Measurements from ENCODE around the gene ZNF529. TPM values are rescaled to one million over a fixed set of nuclear protein-coding genes. Genes with fewer than 3 reads are reported as not detected.

The ZNF529 gene
- total RNA-seq, 4 donors from 2014 or later = 11.0 to 15.9 (median 13.1) TPM

- Histone ChIP-seq H3K4me1 (peaks cover 0 to 26% (median 7%) of the 10 kb centered on the region in 4 donors), H3K9me3 (peaks cover 0 to 71% (median 19%) of the 10 kb centered on the region in 4 donors), H3K27me3 (no peaks in the 10 kb centered on the region), H3K27ac (peak overlapping the region; percentile 86 to 92 (median 90)), H3K4me3 (peak overlapping the region; percentile 53 to 83 (median 74)), H3K36me3 (peaks cover 0 to 62% (median 11%) of the 10 kb centered on the region in 3 donors)
- WGBS, 2 donors = 1 to 2% methylated on average over 13 of the region's 13 CpGs
- TF ChIP-seq POLR2A (IDR thresholded peaks at IDR 0.05) = no peak
- no peak for TF ChIP-seq CTCF (IDR thresholded peaks at IDR 0.05)
- TF ChIP-seq EP300 (IDR thresholded peaks at IDR 0.05) = no peak
- DNase-seq (ENCODE audit: low spot score in 2 of 2) = no peak
Observed at GRCh38 chr19:36527873-36528193, 45.3 kb downstream of the ZNF529 start.

- Histone ChIP-seq H3K36me3 (peaks cover 0 to 62% (median 8%) of the 10 kb centered on the region in 3 donors), H3K9me3 (peaks cover 0 to 71% (median 19%) of the 10 kb centered on the region in 4 donors), H3K27ac (peak overlapping the region in 3 of 4 donors; percentile 89 to 92 (median 90)), H3K4me3 (peak overlapping the region; percentile 53 to 83 (median 74)), H3K27me3 (no peaks in the 10 kb centered on the region), H3K4me1 (peaks cover 0 to 26% (median 7%) of the 10 kb centered on the region in 4 donors)
- no peak for DNase-seq (ENCODE audit: low spot score in 2 of 2)
- TF ChIP-seq EP300 (IDR thresholded peaks at IDR 0.05) (no peak), CTCF (IDR thresholded peaks at IDR 0.05) (no peak)
- WGBS, 2 donors = 5 to 7% methylated on average over 5 of the region's 5 CpGs
Observed at GRCh38 chr19:36527341-36527740, 45.8 kb downstream of the ZNF529 start.

- peaks cover 0 to 72% (median 24%) of the 10 kb centered on the region in 4 donors for H3K9me3 ChIP-seq
- WGBS, 2 donors = 65 to 71% methylated on average over 5 of the region's 5 CpGs
- no peaks in the 10 kb centered on the region for H3K27me3 ChIP-seq
- peaks cover 0 to 62% (median 8%) of the 10 kb centered on the region in 3 donors for H3K36me3 ChIP-seq
- H3K27ac ChIP-seq = no peak overlapping the region
- no peak for DNase-seq (ENCODE audit: low spot score in 2 of 2)
- peaks cover 0 to 26% (median 7%) of the 10 kb centered on the region in 4 donors for H3K4me1 ChIP-seq
- no peak overlapping the region for H3K4me3 ChIP-seq
- TF ChIP-seq EP300 (IDR thresholded peaks at IDR 0.05) = no peak
- TF ChIP-seq POLR2A (IDR thresholded peaks at IDR 0.05) = no peak
- no peak for TF ChIP-seq CTCF (IDR thresholded peaks at IDR 0.05)
Observed at GRCh38 chr19:36526581-36526980, 46.5 kb downstream of the ZNF529 start.

DNA sequence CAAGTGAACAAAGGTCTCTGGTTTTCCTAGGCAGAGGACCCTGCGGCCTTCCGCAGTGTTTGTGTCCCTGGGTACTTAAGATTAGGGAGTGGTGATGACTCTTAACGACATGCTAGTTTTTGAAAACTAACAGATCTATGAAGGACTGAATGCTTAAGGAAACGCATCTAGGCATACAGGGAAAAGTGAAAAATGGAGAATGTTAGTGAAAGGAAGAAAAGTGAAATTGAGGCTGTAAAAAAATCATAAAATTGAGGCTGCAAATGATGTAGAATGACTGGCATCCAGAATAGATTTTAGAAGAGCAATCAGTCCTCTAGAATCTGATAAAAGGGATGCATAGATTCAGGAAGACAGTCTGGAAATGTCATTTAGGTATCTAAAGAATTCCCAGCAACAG, 48.5 kb downstream of the ZNF529 start:
- Histone ChIP-seq H3K36me3 (peaks cover 0 to 69% (median 17%) of the 10 kb centered on the region in 3 donors), H3K27ac (no peak overlapping the region), H3K27me3 (no peaks in the 10 kb centered on the region), H3K4me1 (peaks cover 0 to 26% (median 7%) of the 10 kb centered on the region in 4 donors), H3K9me3 (peaks cover 0 to 75% (median 30%) of the 10 kb centered on the region in 4 donors), H3K4me3 (no peak overlapping the region)
- no peak for TF ChIP-seq POLR2A (IDR thresholded peaks at IDR 0.05)
- TF ChIP-seq EP300 (IDR thresholded peaks at IDR 0.05) = no peak
- TF ChIP-seq CTCF (IDR thresholded peaks at IDR 0.05) = no peak
- DNase-seq (ENCODE audit: low spot score in 2 of 2) = no peak
- 98 to 99% methylated on average over 4 of the region's 4 CpGs for WGBS, 2 donors

DNA sequence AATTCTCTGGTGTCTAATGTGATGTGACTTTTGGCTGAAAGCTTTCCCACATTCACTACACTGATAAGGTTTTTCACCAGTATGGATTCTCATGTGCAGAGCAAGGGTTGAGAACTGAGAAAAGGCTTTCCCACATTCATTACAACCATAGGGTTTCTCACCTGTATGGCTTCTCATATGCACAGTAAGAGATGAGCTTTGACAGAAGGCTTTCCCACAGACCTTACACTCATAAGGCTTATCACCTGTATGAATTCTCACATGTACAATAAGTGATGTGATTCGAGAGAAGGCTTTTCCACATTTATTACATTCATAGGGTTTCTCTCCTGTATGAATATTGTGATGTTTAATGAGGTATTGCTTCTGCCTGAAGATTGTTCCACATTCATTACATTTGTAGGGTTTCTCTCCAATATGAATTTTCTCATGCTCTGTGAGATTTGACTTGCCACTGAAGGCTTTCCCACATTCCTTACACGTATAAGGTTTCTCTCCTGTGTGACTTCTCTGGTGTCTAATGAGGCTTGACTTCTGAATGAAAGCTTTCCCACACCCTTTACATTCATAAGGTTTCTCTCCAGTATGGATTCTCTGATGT, 59.0 kb downstream of the ZNF529 start:
- no peak for TF ChIP-seq POLR2A (IDR thresholded peaks at IDR 0.05)
- TF ChIP-seq EP300 (IDR thresholded peaks at IDR 0.05) = no peak

More for the DNA sequence above, 59.0 kb downstream of the ZNF529 start:
- WGBS, 2 donors = 96 to 98% methylated on average over 2 of the region's 2 CpGs
- peaks cover 3 to 100% (median 71%) of the 10 kb centered on the region in 4 donors for H3K9me3 ChIP-seq
- H3K27me3 ChIP-seq = no peaks in the 10 kb centered on the region
- H3K4me3 ChIP-seq = no peak overlapping the region
- H3K4me1 ChIP-seq = no peaks in the 10 kb centered on the region
- no peak overlapping the region for H3K27ac ChIP-seq
- peaks cover 8 to 100% (median 44%) of the 10 kb centered on the region in 3 donors for H3K36me3 ChIP-seq
- DNase-seq (ENCODE audit: low spot score in 2 of 2) = no peak
